H1 (cell line): Measurements from ENCODE around the gene RELCH. TPM values are rescaled to one million over a fixed set of nuclear protein-coding genes. Genes with fewer than 3 reads are reported as not detected.

Experiments used
- BRCA1 ChIP-seq: IDR thresholded peaks from 2 replicates; pipeline ENCODE4 v1.6.1; 2012; ENCODE audit warnings: low read depth, low read length, improper control_type of control experiment
- EP300 ChIP-seq, 2 experiments: IDR thresholded peaks; 1 replicate in 1 of 2; 2 replicates in 1 of 2; pipeline ENCODE4 v1.6.1; 2011 to 2012; ENCODE audit warnings: low read depth in 2 of 2, low read length in 2 of 2, mild to moderate bottlenecking in 2 of 2, borderline replicate concordance in 1 of 2, inconsistent platforms in 1 of 2, moderate library complexity in 1 of 2
- KDM5A ChIP-seq: fragments of 200-600 bp; IDR thresholded peaks from 2 replicates; pipeline ENCODE4 v1.7.1; 2012; ENCODE audit warnings: mild to moderate bottlenecking, low read length, inconsistent platforms, mixed read lengths
- ZNF274 ChIP-seq: IDR thresholded peaks from 2 replicates; pipeline ENCODE4 v1.7.0; 2012; ENCODE audit warnings: low read length, borderline replicate concordance; ENCODE audit errors: extremely low read depth
- polyA plus RNA-seq, 7 experiments: library from polyadenylated mRNA; depleted of rRNA in 3 of 7; stranded (reverse) in 5 of 7; unstranded in 2 of 7; fragments of >200 nt in 5 of 7; fragments of 200-250 nt in 2 of 7; gene quantifications; 1 replicate in 5 of 7; 2 replicates in 1 of 7; 4 replicates in 1 of 7; pipeline versions ENCODE4 v1.2.1 to v1.2.3, GENCODE V29; 2011 to 2013; ENCODE audit warnings: missing spikeins in 2 of 7, mixed read lengths in 2 of 7
- total RNA-seq: library from RNA; stranded (reverse); fragmentation: NEBNext Ultra II Directional; extraction: Animal tissue kit (Norgen Biotek cat#: 25700); gene quantifications from 2 replicates; pipeline ENCODE4 v1.2.1, GENCODE V29; 2021
- TF ChIP-seq, protein P1 (sequence below): fragments of 300-600 bp; sonication (generic); IDR thresholded peaks from 2 replicates; pipeline ENCODE4 v1.7.1; 2012; ENCODE audit warnings: low read length, moderate library complexity, mild to moderate bottlenecking, inconsistent platforms; ENCODE audit not compliant: insufficient replicate concordance
- TF ChIP-seq, protein P2 (sequence below), 3 experiments: IDR thresholded peaks; 1 replicate in 2 of 3; 2 replicates in 1 of 3; pipeline versions ENCODE4 v1.5.1 to v1.6.1; 2011; ENCODE audit warnings: low read length in 3 of 3, mild to moderate bottlenecking in 3 of 3, inconsistent platforms in 2 of 3, low read depth in 1 of 3, moderate library complexity in 1 of 3; ENCODE audit not compliant: insufficient read depth in 1 of 3; ENCODE audit errors: control extremely low read depth in 1 of 3
- TF ChIP-seq, protein P3 (sequence below): IDR thresholded peaks from 2 replicates; pipeline ENCODE4 v1.6.1; 2012; ENCODE audit warnings: low read length, inconsistent platforms

The RELCH gene
- total and polyA plus RNA-seq, 2 of the 8 experiments (the other 6 are each of a cell fraction or from before 2014, with no cell fraction given) = 7.3 to 26.9 TPM

GRCh38 chr18:62280058-62280457, 93.0 kb downstream of the RELCH start (continued):
- TF ChIP-seq, protein P1, sequence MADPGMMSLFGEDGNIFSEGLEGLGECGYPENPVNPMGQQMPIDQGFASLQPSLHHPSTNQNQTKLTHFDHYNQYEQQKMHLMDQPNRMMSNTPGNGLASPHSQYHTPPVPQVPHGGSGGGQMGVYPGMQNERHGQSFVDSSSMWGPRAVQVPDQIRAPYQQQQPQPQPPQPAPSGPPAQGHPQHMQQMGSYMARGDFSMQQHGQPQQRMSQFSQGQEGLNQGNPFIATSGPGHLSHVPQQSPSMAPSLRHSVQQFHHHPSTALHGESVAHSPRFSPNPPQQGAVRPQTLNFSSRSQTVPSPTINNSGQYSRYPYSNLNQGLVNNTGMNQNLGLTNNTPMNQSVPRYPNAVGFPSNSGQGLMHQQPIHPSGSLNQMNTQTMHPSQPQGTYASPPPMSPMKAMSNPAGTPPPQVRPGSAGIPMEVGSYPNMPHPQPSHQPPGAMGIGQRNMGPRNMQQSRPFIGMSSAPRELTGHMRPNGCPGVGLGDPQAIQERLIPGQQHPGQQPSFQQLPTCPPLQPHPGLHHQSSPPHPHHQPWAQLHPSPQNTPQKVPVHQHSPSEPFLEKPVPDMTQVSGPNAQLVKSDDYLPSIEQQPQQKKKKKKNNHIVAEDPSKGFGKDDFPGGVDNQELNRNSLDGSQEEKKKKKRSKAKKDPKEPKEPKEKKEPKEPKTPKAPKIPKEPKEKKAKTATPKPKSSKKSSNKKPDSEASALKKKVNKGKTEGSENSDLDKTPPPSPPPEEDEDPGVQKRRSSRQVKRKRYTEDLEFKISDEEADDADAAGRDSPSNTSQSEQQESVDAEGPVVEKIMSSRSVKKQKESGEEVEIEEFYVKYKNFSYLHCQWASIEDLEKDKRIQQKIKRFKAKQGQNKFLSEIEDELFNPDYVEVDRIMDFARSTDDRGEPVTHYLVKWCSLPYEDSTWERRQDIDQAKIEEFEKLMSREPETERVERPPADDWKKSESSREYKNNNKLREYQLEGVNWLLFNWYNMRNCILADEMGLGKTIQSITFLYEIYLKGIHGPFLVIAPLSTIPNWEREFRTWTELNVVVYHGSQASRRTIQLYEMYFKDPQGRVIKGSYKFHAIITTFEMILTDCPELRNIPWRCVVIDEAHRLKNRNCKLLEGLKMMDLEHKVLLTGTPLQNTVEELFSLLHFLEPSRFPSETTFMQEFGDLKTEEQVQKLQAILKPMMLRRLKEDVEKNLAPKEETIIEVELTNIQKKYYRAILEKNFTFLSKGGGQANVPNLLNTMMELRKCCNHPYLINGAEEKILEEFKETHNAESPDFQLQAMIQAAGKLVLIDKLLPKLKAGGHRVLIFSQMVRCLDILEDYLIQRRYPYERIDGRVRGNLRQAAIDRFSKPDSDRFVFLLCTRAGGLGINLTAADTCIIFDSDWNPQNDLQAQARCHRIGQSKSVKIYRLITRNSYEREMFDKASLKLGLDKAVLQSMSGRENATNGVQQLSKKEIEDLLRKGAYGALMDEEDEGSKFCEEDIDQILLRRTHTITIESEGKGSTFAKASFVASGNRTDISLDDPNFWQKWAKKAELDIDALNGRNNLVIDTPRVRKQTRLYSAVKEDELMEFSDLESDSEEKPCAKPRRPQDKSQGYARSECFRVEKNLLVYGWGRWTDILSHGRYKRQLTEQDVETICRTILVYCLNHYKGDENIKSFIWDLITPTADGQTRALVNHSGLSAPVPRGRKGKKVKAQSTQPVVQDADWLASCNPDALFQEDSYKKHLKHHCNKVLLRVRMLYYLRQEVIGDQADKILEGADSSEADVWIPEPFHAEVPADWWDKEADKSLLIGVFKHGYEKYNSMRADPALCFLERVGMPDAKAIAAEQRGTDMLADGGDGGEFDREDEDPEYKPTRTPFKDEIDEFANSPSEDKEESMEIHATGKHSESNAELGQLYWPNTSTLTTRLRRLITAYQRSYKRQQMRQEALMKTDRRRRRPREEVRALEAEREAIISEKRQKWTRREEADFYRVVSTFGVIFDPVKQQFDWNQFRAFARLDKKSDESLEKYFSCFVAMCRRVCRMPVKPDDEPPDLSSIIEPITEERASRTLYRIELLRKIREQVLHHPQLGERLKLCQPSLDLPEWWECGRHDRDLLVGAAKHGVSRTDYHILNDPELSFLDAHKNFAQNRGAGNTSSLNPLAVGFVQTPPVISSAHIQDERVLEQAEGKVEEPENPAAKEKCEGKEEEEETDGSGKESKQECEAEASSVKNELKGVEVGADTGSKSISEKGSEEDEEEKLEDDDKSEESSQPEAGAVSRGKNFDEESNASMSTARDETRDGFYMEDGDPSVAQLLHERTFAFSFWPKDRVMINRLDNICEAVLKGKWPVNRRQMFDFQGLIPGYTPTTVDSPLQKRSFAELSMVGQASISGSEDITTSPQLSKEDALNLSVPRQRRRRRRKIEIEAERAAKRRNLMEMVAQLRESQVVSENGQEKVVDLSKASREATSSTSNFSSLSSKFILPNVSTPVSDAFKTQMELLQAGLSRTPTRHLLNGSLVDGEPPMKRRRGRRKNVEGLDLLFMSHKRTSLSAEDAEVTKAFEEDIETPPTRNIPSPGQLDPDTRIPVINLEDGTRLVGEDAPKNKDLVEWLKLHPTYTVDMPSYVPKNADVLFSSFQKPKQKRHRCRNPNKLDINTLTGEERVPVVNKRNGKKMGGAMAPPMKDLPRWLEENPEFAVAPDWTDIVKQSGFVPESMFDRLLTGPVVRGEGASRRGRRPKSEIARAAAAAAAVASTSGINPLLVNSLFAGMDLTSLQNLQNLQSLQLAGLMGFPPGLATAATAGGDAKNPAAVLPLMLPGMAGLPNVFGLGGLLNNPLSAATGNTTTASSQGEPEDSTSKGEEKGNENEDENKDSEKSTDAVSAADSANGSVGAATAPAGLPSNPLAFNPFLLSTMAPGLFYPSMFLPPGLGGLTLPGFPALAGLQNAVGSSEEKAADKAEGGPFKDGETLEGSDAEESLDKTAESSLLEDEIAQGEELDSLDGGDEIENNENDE = no peak
- TF ChIP-seq, protein P2, sequence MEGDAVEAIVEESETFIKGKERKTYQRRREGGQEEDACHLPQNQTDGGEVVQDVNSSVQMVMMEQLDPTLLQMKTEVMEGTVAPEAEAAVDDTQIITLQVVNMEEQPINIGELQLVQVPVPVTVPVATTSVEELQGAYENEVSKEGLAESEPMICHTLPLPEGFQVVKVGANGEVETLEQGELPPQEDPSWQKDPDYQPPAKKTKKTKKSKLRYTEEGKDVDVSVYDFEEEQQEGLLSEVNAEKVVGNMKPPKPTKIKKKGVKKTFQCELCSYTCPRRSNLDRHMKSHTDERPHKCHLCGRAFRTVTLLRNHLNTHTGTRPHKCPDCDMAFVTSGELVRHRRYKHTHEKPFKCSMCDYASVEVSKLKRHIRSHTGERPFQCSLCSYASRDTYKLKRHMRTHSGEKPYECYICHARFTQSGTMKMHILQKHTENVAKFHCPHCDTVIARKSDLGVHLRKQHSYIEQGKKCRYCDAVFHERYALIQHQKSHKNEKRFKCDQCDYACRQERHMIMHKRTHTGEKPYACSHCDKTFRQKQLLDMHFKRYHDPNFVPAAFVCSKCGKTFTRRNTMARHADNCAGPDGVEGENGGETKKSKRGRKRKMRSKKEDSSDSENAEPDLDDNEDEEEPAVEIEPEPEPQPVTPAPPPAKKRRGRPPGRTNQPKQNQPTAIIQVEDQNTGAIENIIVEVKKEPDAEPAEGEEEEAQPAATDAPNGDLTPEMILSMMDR (IDR thresholded peaks at IDR 0.05; ENCODE audit: control extremely low read depth in 1 of 3, insufficient read depth in 1 of 3, low read depth in 1 of 3, low read length in 3 of 3) = no peak
- TF ChIP-seq, protein P3, sequence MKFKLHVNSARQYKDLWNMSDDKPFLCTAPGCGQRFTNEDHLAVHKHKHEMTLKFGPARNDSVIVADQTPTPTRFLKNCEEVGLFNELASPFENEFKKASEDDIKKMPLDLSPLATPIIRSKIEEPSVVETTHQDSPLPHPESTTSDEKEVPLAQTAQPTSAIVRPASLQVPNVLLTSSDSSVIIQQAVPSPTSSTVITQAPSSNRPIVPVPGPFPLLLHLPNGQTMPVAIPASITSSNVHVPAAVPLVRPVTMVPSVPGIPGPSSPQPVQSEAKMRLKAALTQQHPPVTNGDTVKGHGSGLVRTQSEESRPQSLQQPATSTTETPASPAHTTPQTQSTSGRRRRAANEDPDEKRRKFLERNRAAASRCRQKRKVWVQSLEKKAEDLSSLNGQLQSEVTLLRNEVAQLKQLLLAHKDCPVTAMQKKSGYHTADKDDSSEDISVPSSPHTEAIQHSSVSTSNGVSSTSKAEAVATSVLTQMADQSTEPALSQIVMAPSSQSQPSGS = no peak
- TF ChIP-seq EP300 (IDR thresholded peaks at IDR 0.05; ENCODE audit: borderline replicate concordance in 1 of 2, low read depth in 2 of 2, low read length in 2 of 2) (no peak), ZNF274 (no peak), KDM5A (no peak), BRCA1 (no peak)
